Measurements from ENCODE around the gene EIF4E2. TPM values are rescaled to one million over a fixed set of nuclear protein-coding genes. Genes with fewer than 3 reads are reported as not detected.

EIF4E2 gene
- total and polyA plus RNA-seq, 2 of the 13 experiments (the other 11 are each of a cell fraction or from before 2014, with no cell fraction given), result 25.0 to 101 TPM

DNA sequence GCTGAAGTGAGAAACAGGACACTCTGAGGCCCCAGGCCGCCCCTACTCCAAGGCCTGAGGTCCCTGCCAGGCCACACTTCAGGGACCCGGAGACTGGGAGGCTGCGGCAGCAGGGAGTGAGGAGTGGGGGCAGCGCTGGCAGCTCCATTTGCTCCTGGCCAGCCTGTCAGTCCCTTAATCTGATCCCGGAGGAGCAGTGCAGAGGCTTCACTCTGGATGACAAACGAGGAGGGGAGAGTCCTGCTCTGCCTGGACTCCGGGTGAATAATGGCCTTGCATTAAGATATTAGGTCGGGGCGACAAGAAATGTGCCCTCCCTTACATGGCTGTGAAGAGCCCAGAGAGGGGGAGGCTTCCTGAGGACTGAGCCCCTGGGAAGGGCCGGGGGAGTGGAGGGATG, 44.6 kb upstream of the EIF4E2 start:
- in situ Hi-C loops (cut with HindIII; ENCODE audit: extremely low pct_ligation_motif_present, low pct_unique_long_range_greater_than_20kb), result no loop called here
- ChIA-PET POLR2A (no interaction called here), CTCF (ENCODE audit: low intra/inter-chr PET ratio, low total read pairs) (no interaction called here)
- 20% methylated on average over 9 of the region's 10 CpGs for WGBS (ENCODE audit: low lambda C conversion rate)
- FAIRE-seq (no peak), ATAC-seq (no peak), DNase-seq (ENCODE audit: low spot score) (no peak)
- Histone ChIP-seq H2AFZ (ENCODE audit: low read length) (no peak overlapping the region), H3K4me3 (replicated peaks in 1 of 3; ENCODE audit: insufficient read depth in 1 of 3, low read depth in 2 of 3, low read length in 3 of 3) (no peak overlapping the region), H3K36me3 (replicated peaks in 1 of 2; ENCODE audit: control insufficient read depth in 1 of 2, insufficient read depth in 2 of 2, low read length in 2 of 2) (no peaks in the 10 kb centered on the region), H3K27me3 (ENCODE audit: control insufficient read depth in 1 of 2, insufficient read depth in 2 of 2, low read length in 2 of 2) (peaks cover 16 to 82% of the 10 kb centered on the region in 2 experiments), H3K4me1 (ENCODE audit: insufficient read depth, low read length) (peaks cover 11% of the 10 kb centered on the region), H3K27ac (ENCODE audit: extremely low read length, insufficient read depth, low read length) (no peak overlapping the region), H3K9ac (ENCODE audit: insufficient read depth, low read depth, low read length) (no peak overlapping the region), H4K20me1 (ENCODE audit: insufficient read depth, low read length) (no peaks in the 10 kb centered on the region), H3K79me2 (ENCODE audit: insufficient read depth, low read length) (no peaks in the 10 kb centered on the region), H3K9me3 (ENCODE audit: low read length) (no peaks in the 10 kb centered on the region), H3K4me2 (ENCODE audit: low read depth, low read length) (no peak overlapping the region)
- no TSS peak for BruUV-seq (replicated peaks)
- intact Hi-C loops (cut with micrococcal nuclease; ENCODE audit: unreplicated experiment), result no loop called here
- TF ChIP-seq ZNF205 (CRISPR knock-in tag; IDR thresholded peaks at IDR 0.05) (no peak), JUN (CRISPR knock-in tag; IDR thresholded peaks at IDR 0.05) (no peak), ZNF691 (CRISPR knock-in tag; IDR thresholded peaks at IDR 0.05; ENCODE audit: borderline replicate concordance, low read depth) (no peak), SYNCRIP (IDR thresholded peaks at IDR 0.05; ENCODE audit: insufficient read depth, low read depth, low read length) (no peak), ZNF660 (CRISPR knock-in tag; IDR thresholded peaks at IDR 0.05; ENCODE audit: borderline replicate concordance, low read depth) (no peak), XBP1 (CRISPR knock-in tag; IDR thresholded peaks at IDR 0.05) (no peak), CSRNP2 (CRISPR knock-in tag; conservative IDR thresholded peaks at IDR 0.05; ENCODE audit: low read depth) (no peak), ZNF530 (CRISPR knock-in tag; IDR thresholded peaks at IDR 0.05; ENCODE audit: low read depth) (no peak), ZNF496 (CRISPR knock-in tag; IDR thresholded peaks at IDR 0.05; ENCODE audit: insufficient replicate concordance) (no peak), HOXA3 (CRISPR knock-in tag; IDR thresholded peaks at IDR 0.05) (no peak), ZNF597 (CRISPR knock-in tag; IDR thresholded peaks at IDR 0.05) (no peak)
- TF ChIP-seq, protein P1, sequence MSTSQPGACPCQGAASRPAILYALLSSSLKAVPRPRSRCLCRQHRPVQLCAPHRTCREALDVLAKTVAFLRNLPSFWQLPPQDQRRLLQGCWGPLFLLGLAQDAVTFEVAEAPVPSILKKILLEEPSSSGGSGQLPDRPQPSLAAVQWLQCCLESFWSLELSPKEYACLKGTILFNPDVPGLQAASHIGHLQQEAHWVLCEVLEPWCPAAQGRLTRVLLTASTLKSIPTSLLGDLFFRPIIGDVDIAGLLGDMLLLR (CRISPR knock-in tag; IDR thresholded peaks at IDR 0.05), result no peak
- TF ChIP-seq, protein P2, sequence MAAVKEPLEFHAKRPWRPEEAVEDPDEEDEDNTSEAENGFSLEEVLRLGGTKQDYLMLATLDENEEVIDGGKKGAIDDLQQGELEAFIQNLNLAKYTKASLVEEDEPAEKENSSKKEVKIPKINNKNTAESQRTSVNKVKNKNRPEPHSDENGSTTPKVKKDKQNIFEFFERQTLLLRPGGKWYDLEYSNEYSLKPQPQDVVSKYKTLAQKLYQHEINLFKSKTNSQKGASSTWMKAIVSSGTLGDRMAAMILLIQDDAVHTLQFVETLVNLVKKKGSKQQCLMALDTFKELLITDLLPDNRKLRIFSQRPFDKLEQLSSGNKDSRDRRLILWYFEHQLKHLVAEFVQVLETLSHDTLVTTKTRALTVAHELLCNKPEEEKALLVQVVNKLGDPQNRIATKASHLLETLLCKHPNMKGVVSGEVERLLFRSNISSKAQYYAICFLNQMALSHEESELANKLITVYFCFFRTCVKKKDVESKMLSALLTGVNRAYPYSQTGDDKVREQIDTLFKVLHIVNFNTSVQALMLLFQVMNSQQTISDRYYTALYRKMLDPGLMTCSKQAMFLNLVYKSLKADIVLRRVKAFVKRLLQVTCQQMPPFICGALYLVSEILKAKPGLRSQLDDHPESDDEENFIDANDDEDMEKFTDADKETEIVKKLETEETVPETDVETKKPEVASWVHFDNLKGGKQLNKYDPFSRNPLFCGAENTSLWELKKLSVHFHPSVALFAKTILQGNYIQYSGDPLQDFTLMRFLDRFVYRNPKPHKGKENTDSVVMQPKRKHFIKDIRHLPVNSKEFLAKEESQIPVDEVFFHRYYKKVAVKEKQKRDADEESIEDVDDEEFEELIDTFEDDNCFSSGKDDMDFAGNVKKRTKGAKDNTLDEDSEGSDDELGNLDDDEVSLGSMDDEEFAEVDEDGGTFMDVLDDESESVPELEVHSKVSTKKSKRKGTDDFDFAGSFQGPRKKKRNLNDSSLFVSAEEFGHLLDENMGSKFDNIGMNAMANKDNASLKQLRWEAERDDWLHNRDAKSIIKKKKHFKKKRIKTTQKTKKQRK (IDR thresholded peaks at IDR 0.05; ENCODE audit: low read length), result no peak
- TF ChIP-seq, protein P3, sequence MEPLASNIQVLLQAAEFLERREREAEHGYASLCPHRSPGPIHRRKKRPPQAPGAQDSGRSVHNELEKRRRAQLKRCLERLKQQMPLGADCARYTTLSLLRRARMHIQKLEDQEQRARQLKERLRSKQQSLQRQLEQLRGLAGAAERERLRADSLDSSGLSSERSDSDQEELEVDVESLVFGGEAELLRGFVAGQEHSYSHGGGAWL (CRISPR knock-in tag; IDR thresholded peaks at IDR 0.05), result no peak

Data from HepG2 (cell line).